ENCODE data around the gene NLRP3.
"Not testable (repeated sequence)": the region's sequence is repeated elsewhere in the genome, so short reads cannot be mapped to it uniquely, and the experiment has no call there.

NLRP3 gene

DNA sequence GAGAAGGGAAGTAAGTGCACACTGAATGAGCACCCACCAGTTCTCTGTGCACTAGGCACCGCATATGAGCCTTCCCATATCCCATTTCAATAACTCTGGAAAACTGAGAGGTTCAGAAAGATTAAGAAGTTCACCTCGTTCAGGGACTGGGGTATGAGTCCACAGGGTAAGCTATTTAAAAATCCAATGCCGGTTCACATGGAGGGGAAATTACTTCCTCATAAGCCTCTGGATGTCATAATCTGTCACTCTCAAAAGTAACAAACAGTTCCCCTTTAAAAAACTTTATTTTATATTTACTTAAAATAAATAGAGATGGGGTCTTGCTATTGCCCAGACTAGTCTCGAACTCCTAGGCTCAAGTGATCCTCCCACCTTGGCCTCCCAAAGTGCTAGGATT is 40.0 kb downstream of the NLRP3 start:
- Histone ChIP-seq H3K36me3 (ENCODE audit: control insufficient read depth, insufficient read depth, low read length, severe bottlenecking) (no peaks in the 10 kb centered on the region), H3K9ac (ENCODE audit: low read length) (no peak overlapping the region), H3K9me3 (ENCODE audit: control insufficient read depth, low read length) (no peaks in the 10 kb centered on the region), H3K27me3 (replicated peaks; ENCODE audit: control insufficient read depth, insufficient read depth, low read length) (peaks cover 9% of the 10 kb centered on the region), H3K4me1 (ENCODE audit: control insufficient read depth, insufficient read depth, low read length) (no peaks in the 10 kb centered on the region), H3K4me3 (ENCODE audit: low read length) (no peak overlapping the region)
- no peak for DNase-seq (ENCODE audit: low read depth)

DNA sequence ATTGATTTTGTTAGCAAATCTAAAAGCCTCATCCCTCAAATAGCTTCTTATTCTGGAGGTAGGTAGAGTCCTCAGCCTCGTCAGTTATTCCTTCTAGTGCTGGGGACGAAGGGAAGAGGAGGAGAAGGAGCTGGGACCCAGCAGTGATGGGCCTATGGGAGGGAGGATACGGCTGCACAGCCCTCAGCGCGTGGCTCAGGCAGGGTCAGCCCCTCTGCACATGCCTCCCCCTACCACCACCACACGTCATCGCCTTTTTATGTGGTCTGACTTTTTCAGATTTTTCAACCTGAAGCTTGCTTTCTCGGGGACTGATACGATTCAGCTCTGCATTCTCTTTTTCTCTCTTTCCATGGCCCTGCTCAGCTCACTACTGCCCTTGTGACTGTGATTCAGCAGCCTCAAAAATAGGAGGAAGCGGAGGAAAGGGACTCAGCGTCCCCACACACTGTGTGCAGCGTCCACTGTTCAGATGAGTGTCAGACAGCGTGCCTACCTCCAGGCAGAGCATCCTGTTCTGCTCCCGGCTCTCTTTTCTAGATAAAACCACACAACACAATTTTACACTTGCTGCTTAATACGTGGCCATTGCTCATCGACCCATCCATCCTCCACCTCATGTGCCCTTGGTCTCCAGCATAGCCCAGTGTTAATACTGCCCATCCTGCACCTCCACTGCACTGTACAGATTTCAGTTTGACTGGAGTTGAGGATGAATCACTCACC is 41.1 kb downstream of the NLRP3 start:
- Histone ChIP-seq H3K9me3 (ENCODE audit: control insufficient read depth, low read length) (no peaks in the 10 kb centered on the region), H3K4me1 (ENCODE audit: control insufficient read depth, insufficient read depth, low read length) (no peaks in the 10 kb centered on the region), H3K4me3 (ENCODE audit: low read length) (no peak overlapping the region), H3K9ac (ENCODE audit: low read length) (no peak overlapping the region), H3K27me3 (replicated peaks; ENCODE audit: control insufficient read depth, insufficient read depth, low read length) (peaks cover 9% of the 10 kb centered on the region), H3K36me3 (ENCODE audit: control insufficient read depth, insufficient read depth, low read length, severe bottlenecking) (no peaks in the 10 kb centered on the region)
- no peak for DNase-seq (ENCODE audit: low read depth)

- Histone ChIP-seq H3K9ac (ENCODE audit: low read length) (no peak overlapping the region), H3K4me1 (ENCODE audit: control insufficient read depth, insufficient read depth, low read length) (no peaks in the 10 kb centered on the region), H3K27me3 (replicated peaks; ENCODE audit: control insufficient read depth, insufficient read depth, low read length) (peaks cover 2% of the 10 kb centered on the region), H3K36me3 (ENCODE audit: control insufficient read depth, insufficient read depth, low read length, severe bottlenecking) (no peaks in the 10 kb centered on the region), H3K9me3 (ENCODE audit: control insufficient read depth, low read length) (peaks cover 6% of the 10 kb centered on the region), H3K4me3 (ENCODE audit: low read length) (no peak overlapping the region)
- no peak for DNase-seq (ENCODE audit: low read depth)
Observed at GRCh38 chr1:247459507-247459906, 43.5 kb downstream of the NLRP3 start.

DNA sequence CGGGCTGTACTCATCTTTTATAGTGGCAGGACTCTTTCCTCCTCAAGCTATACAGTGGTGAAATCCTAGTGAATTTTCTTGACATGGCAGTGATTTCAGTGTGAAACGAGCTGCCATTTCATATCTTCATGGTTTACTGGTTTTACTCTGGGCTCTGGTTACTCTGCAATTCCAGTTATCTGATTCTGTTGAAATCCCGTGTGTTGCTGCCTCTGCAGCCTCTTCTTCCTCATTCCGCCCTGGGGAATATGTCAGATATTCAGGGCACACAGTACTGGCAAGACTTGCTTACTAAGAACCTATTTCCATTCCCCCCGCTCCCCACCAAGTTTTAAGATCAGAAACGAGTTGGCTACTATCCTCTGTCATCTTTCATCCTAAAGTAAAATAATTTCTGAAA is 49.8 kb downstream of the NLRP3 start:
- Histone ChIP-seq H3K27me3 (replicated peaks; ENCODE audit: control insufficient read depth, insufficient read depth, low read length) (no peaks in the 10 kb centered on the region), H3K36me3 (ENCODE audit: control insufficient read depth, insufficient read depth, low read length, severe bottlenecking) (no peaks in the 10 kb centered on the region), H3K4me3 (ENCODE audit: low read length) (no peak overlapping the region), H3K9me3 (ENCODE audit: control insufficient read depth, low read length) (peaks cover 6% of the 10 kb centered on the region), H3K4me1 (ENCODE audit: control insufficient read depth, insufficient read depth, low read length) (no peaks in the 10 kb centered on the region), H3K9ac (ENCODE audit: low read length) (no peak overlapping the region)
- DNase-seq (ENCODE audit: low read depth): no peak

- Histone ChIP-seq H3K27me3 (replicated peaks; ENCODE audit: control insufficient read depth, insufficient read depth, low read length) (no peaks in the 10 kb centered on the region), H3K9me3 (ENCODE audit: control insufficient read depth, low read length) (peaks cover 6% of the 10 kb centered on the region), H3K36me3 (ENCODE audit: control insufficient read depth, insufficient read depth, low read length, severe bottlenecking) (no peaks in the 10 kb centered on the region), H3K4me1 (ENCODE audit: control insufficient read depth, insufficient read depth, low read length) (no peaks in the 10 kb centered on the region), H3K4me3 (ENCODE audit: low read length) (no peak overlapping the region), H3K9ac (ENCODE audit: low read length) (no peak overlapping the region)
- no peak for DNase-seq (ENCODE audit: low read depth)
Observed at GRCh38 chr1:247467129-247467528, 51.2 kb downstream of the NLRP3 start.

DNA sequence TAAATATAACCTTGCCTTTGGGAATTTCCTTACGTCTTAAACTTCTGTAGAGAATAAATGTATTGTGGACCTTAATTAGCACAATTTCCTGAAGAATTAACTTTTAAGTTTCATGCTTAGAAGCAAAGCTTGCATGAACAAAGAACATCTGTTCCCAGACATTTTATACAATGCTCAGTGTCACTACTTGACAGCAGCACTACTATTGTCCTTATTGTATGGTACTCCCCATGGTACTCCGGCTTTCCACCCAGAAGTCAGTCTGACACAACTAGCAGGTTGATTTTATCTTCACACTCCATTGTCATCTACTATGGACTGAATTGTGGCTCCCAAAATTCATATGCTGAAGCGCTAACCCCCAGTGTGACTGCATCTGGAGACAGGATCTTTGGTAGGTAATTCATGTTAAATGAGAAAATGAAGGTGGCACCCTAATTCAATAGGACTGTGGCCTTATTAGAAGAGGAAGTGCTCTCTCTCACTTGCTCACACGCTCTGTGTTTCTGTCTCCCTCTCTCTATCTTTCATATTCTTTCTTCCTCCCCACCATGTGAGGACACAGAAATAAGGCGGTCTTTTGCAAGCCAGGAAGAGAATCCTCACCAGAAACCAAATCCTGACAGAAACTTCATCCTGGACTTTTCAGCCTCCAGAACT is 52.6 kb downstream of the NLRP3 start:
- Histone ChIP-seq H3K4me1 (ENCODE audit: control insufficient read depth, insufficient read depth, low read length) (no peaks in the 10 kb centered on the region), H3K9me3 (ENCODE audit: control insufficient read depth, low read length) (no peaks in the 10 kb centered on the region), H3K36me3 (ENCODE audit: control insufficient read depth, insufficient read depth, low read length, severe bottlenecking) (no peaks in the 10 kb centered on the region), H3K9ac (ENCODE audit: low read length) (no peak overlapping the region), H3K4me3 (ENCODE audit: low read length) (no peak overlapping the region), H3K27me3 (replicated peaks; ENCODE audit: control insufficient read depth, insufficient read depth, low read length) (no peaks in the 10 kb centered on the region)
- DNase-seq (ENCODE audit: low read depth): no peak

- H3K4me1 ChIP-seq (ENCODE audit: control insufficient read depth, insufficient read depth, low read length): no peaks in the 10 kb centered on the region
- H3K4me3 ChIP-seq (ENCODE audit: low read length): no peak overlapping the region
- no peaks in the 10 kb centered on the region for H3K27me3 ChIP-seq (replicated peaks; ENCODE audit: control insufficient read depth, insufficient read depth, low read length)
- DNase-seq (ENCODE audit: low read depth): no peak
- H3K36me3 ChIP-seq (ENCODE audit: control insufficient read depth, insufficient read depth, low read length, severe bottlenecking): no peaks in the 10 kb centered on the region
- no peaks in the 10 kb centered on the region for H3K9me3 ChIP-seq (ENCODE audit: control insufficient read depth, low read length)
- no peak overlapping the region for H3K9ac ChIP-seq (ENCODE audit: low read length)
Observed at GRCh38 chr1:247469141-247469535, 53.2 kb downstream of the NLRP3 start.

- not testable (repeated sequence) for DNase-seq (ENCODE audit: low read depth); H3K27me3 ChIP-seq (replicated peaks; ENCODE audit: control insufficient read depth, insufficient read depth, low read length); H3K4me3 ChIP-seq (ENCODE audit: low read length); H3K9ac ChIP-seq (ENCODE audit: low read length); H3K4me1 ChIP-seq (ENCODE audit: control insufficient read depth, insufficient read depth, low read length); H3K36me3 ChIP-seq (ENCODE audit: control insufficient read depth, insufficient read depth, low read length, severe bottlenecking); H3K9me3 ChIP-seq (ENCODE audit: control insufficient read depth, low read length)
Observed at GRCh38 chr1:247470942-247471429, 55.0 kb downstream of the NLRP3 start.

GRCh38 chr1:247471445-247472016 is 55.6 kb downstream of the NLRP3 start:
- no peaks in the 10 kb centered on the region for H3K27me3 ChIP-seq (replicated peaks; ENCODE audit: control insufficient read depth, insufficient read depth, low read length)
- H3K36me3 ChIP-seq (ENCODE audit: control insufficient read depth, insufficient read depth, low read length, severe bottlenecking): no peaks in the 10 kb centered on the region
- no peak overlapping the region for H3K9ac ChIP-seq (ENCODE audit: low read length)
- no peak overlapping the region for H3K4me3 ChIP-seq (ENCODE audit: low read length)
- DNase-seq (ENCODE audit: low read depth): no peak
- no peaks in the 10 kb centered on the region for H3K9me3 ChIP-seq (ENCODE audit: control insufficient read depth, low read length)
- no peaks in the 10 kb centered on the region for H3K4me1 ChIP-seq (ENCODE audit: control insufficient read depth, insufficient read depth, low read length)

GRCh38 chr1:247472035-247472434 is 56.1 kb downstream of the NLRP3 start:
- Histone ChIP-seq H3K4me1 (ENCODE audit: control insufficient read depth, insufficient read depth, low read length) (no peaks in the 10 kb centered on the region), H3K4me3 (ENCODE audit: low read length) (no peak overlapping the region), H3K36me3 (ENCODE audit: control insufficient read depth, insufficient read depth, low read length, severe bottlenecking) (no peaks in the 10 kb centered on the region), H3K9me3 (ENCODE audit: control insufficient read depth, low read length) (no peaks in the 10 kb centered on the region), H3K27me3 (replicated peaks; ENCODE audit: control insufficient read depth, insufficient read depth, low read length) (no peaks in the 10 kb centered on the region), H3K9ac (ENCODE audit: low read length) (no peak overlapping the region)
- DNase-seq (ENCODE audit: low read depth): no peak

DNA sequence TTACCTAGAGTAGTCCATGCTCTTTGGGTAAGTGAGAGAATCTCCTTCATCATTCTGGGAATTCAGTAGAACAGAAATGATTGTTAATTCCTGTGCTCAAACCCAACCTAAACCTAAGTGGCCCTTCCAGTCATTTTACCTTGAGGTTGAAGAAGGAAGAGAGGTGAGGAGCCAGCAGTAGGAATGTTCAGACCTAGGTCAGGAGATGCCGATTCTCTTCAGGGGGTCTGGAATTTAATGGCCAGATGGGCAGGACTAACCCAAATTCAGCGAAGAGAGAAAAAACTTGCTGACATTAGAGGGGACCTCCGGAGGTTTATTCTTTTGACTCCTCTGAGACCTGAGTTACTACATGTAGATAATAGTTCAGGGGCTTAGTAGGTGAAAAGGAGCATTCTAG is 58.4 kb downstream of the NLRP3 start:
- DNase-seq (ENCODE audit: low read depth): no peak

More for the DNA sequence above, 58.4 kb downstream of the NLRP3 start:
- Histone ChIP-seq H3K36me3 (ENCODE audit: control insufficient read depth, insufficient read depth, low read length, severe bottlenecking) (no peaks in the 10 kb centered on the region), H3K27me3 (replicated peaks; ENCODE audit: control insufficient read depth, insufficient read depth, low read length) (no peaks in the 10 kb centered on the region), H3K9me3 (ENCODE audit: control insufficient read depth, low read length) (no peaks in the 10 kb centered on the region), H3K4me3 (ENCODE audit: low read length) (no peak overlapping the region), H3K9ac (ENCODE audit: low read length) (no peak overlapping the region), H3K4me1 (ENCODE audit: control insufficient read depth, insufficient read depth, low read length) (no peaks in the 10 kb centered on the region)

Data from adipocyte (in vitro differentiated cells).